ACHN (cell line): Measurements from ENCODE around the gene FERMT3.

Experiments
- DNase-seq: peaks from one replicate; pipeline ENCODE4 v3.0.0-alpha.2; 2015
- in situ Hi-C: cut with HindIII; loops from 2 replicates; pipeline ENCODE4 v1.10.0; 2017; ENCODE audit warnings: low sequenced_read_pairs, low pct_ligation_motif_present, low pct_unique_long_range_greater_than_20kb

The FERMT3 gene

GRCh38 chr11:64211181-64211872, 4.8 kb downstream of the FERMT3 start:
- in situ Hi-C loops, result no loop called here
- DNase-seq, result no peak

GRCh38 chr11:64216879-64217278, 10.4 kb downstream of the FERMT3 start:
- DNase-seq, result no peak
- in situ Hi-C loops, result no loop called here

GRCh38 chr11:64218628-64219353, 12.3 kb downstream of the FERMT3 start:
- in situ Hi-C loops, result no loop called here
- no peak for DNase-seq

GRCh38 chr11:64219354-64219684, 12.8 kb downstream of the FERMT3 start:
- no peak for DNase-seq
- in situ Hi-C loops, result no loop called here

- DNase-seq, result no peak
- in situ Hi-C loops, result no loop called here
These were observed 13.2 kb downstream of the FERMT3 start for GRCh38 chr11:64219755-64220154.

- in situ Hi-C loops, result no loop called here
- no peak for DNase-seq
These were observed 13.8 kb downstream of the FERMT3 start for GRCh38 chr11:64220271-64220670.

- DNase-seq, result no peak
- in situ Hi-C loops, result no loop called here
These were observed 14.3 kb downstream of the FERMT3 start for GRCh38 chr11:64220798-64221197.

- in situ Hi-C loops, result no loop called here
These were observed 16.1 kb downstream of the FERMT3 start for GRCh38 chr11:64222651-64223000.

GRCh38 chr11:64223001-64223651, 16.6 kb downstream of the FERMT3 start:
- in situ Hi-C loops, result no loop called here
- DNase-seq, result no peak

More at GRCh38 chr11:64222651-64223000, 16.1 kb downstream of the FERMT3 start:
- DNase-seq, result no peak

GRCh38 chr11:64224151-64224890, 17.8 kb downstream of the FERMT3 start:
- in situ Hi-C loops, result no loop called here
- no peak for DNase-seq

GRCh38 chr11:64224891-64225607, 18.5 kb downstream of the FERMT3 start:
- DNase-seq, result no peak
- in situ Hi-C loops, result no loop called here

- DNase-seq, result peak; percentile 85
- in situ Hi-C loops, result no loop called here
These were observed 19.3 kb downstream of the FERMT3 start, which contains the start of the genes NUDT22 and TRPT1 for GRCh38 chr11:64225608-64226506. NUDT22 (plus strand) TSS chr11:64226274; CDS start chr11:64226653, 379 bp downstream. TRPT1 (minus strand) TSS chr11:64226186; CDS start chr11:64225860, 326 bp downstream.

- in situ Hi-C loops, result no loop called here
- DNase-seq, result peak; percentile 22
These were observed 20.1 kb downstream of the FERMT3 start for GRCh38 chr11:64226507-64227051.

GRCh38 chr11:64227405-64227956, 21.0 kb downstream of the FERMT3 start:
- in situ Hi-C loops, result no loop called here

GRCh38 chr11:64229090-64229743, 22.7 kb downstream of the FERMT3 start:
- DNase-seq, result no peak
- in situ Hi-C loops, result no loop called here

More at GRCh38 chr11:64227405-64227956, 21.0 kb downstream of the FERMT3 start:
- no peak for DNase-seq

GRCh38 chr11:64229744-64230170, 23.2 kb downstream of the FERMT3 start:
- no peak for DNase-seq
- in situ Hi-C loops, result no loop called here
